OCI-LY7 (cell line): ENCODE data around the gene SLC9A9. TPM values are rescaled to one million over a fixed set of nuclear protein-coding genes. Genes with fewer than 3 reads are reported as not detected.

Experiments
- BruUV-seq: library from RNA; stranded (reverse); fragments of 400-500 nt; replicated peaks from 2 replicates; lab custom pipeline; 2021; lab: Mats Ljungman, UMichigan
- CTCF ChIA-PET: fragments of 300-600 bp; sonication (Branson Sonifier 250); formaldehyde crosslinking; loops from one replicate; lab custom pipeline; 2022; ENCODE audit warnings: antibody characterized with exemption; ENCODE audit not compliant: unreplicated experiment; lab: Charles Lee
- POLR2A ChIA-PET: fragments of 300-600 bp; sonication (Branson Sonifier 250); formaldehyde crosslinking; loops from one replicate; lab custom pipeline; 2022; ENCODE audit warnings: antibody characterized with exemption; lab: Charles Lee
- DNase-seq: peaks from one replicate; pipeline ENCODE4 v3.0.0-alpha.2; 2015; ENCODE audit warnings: low spot score
- H2AFZ ChIP-seq: fragments of 200-600 bp; sonication (generic), shearing (Covaris generic); 2 replicates; pipeline ENCODE4 v1.6.1; 2014; ENCODE audit warnings: mild to moderate bottlenecking, antibody characterized with exemption, low read length, moderate library complexity
- H3K27ac ChIP-seq: fragments of 200-600 bp; sonication (generic); 2 replicates; pipeline ENCODE4 v1.5.1; 2014; ENCODE audit warnings: mixed run types, low read depth, mild to moderate bottlenecking, moderate library complexity, low read length, inconsistent platforms; ENCODE audit not compliant: poor library complexity, severe bottlenecking
- H3K36me3 ChIP-seq: fragments of 200-600 bp; sonication (generic); 2 replicates; pipeline ENCODE4 v1.6.1; 2014; ENCODE audit warnings: mild to moderate bottlenecking, antibody characterized with exemption, low read length, moderate library complexity, mixed read lengths; ENCODE audit not compliant: insufficient read depth
- H3K4me1 ChIP-seq: fragments of 200-600 bp; sonication (generic); 2 replicates; pipeline ENCODE4 v1.5.1; 2014; ENCODE audit warnings: mild to moderate bottlenecking, low read length; ENCODE audit not compliant: insufficient read depth, poor library complexity, severe bottlenecking
- H3K4me2 ChIP-seq: fragments of 200-600 bp; sonication (generic); 2 replicates; pipeline ENCODE4 v1.6.1; 2014; ENCODE audit warnings: mild to moderate bottlenecking, low read length
- H3K4me3 ChIP-seq: fragments of 200-600 bp; sonication (generic); 2 replicates; pipeline ENCODE4 v1.5.1; 2014; ENCODE audit warnings: mild to moderate bottlenecking, low read depth, low read length; ENCODE audit not compliant: poor library complexity, severe bottlenecking
- H3K79me2 ChIP-seq: fragments of 200-600 bp; sonication (generic); 2 replicates; pipeline ENCODE4 v1.6.1; 2016; ENCODE audit warnings: low read depth, mild to moderate bottlenecking, low read length, moderate library complexity, mixed read lengths; ENCODE audit not compliant: insufficient read depth
- H3K9me2 ChIP-seq: fragments of 200-600 bp; sonication (generic); 2 replicates; pipeline ENCODE4 v1.6.1; 2016; ENCODE audit warnings: mild to moderate bottlenecking, low read length, mixed read lengths; ENCODE audit not compliant: insufficient read depth
- H3K9me3 ChIP-seq: fragments of 200-600 bp; sonication (generic); 2 replicates; pipeline ENCODE4 v1.6.1; 2014; ENCODE audit warnings: mild to moderate bottlenecking, mixed run types, low read length, mixed read lengths
- H4K20me1 ChIP-seq: fragments of 200-600 bp; sonication (generic); 2 replicates; pipeline ENCODE4 v1.6.1; 2014; ENCODE audit warnings: mild to moderate bottlenecking, antibody characterized with exemption, low read length, moderate library complexity, mixed read lengths; ENCODE audit not compliant: insufficient read depth
- CTCF ChIP-seq: fragments of 200-600 bp; sonication (generic); conservative IDR thresholded peaks from 2 replicates; pipeline ENCODE4 v1.5.1; 2014; ENCODE audit warnings: mild to moderate bottlenecking, antibody characterized with exemption, low read length, moderate library complexity, mixed read lengths
- EZH2phosphoT487 ChIP-seq: fragments of 200-600 bp; sonication (generic); IDR thresholded peaks from 2 replicates; pipeline ENCODE4 v1.6.1; 2018; ENCODE audit warnings: low read depth, borderline replicate concordance, mild to moderate bottlenecking, mixed run types, antibody characterized with exemption, low read length, moderate library complexity, mixed read lengths
- intact Hi-C: fragments of 100-400 bp; cut with micrococcal nuclease; formaldehyde crosslinking; loops from one replicate; pipeline ENCODE4 v1.10.0; 2022; ENCODE audit not compliant: unreplicated experiment
- total RNA-seq, 2 experiments: library from RNA; depleted of rRNA in 1 of 2; stranded (reverse); fragments of >200 nt in 1 of 2; shearing (Covaris generic) in 1 of 2; gene quantifications; 2 replicates each; pipeline ENCODE4 v1.2.3, GENCODE V29; 2014 to 2022

SLC9A9 gene
- total RNA-seq, 2 experiments from 2014 or later: 9.3 to 14.8 TPM

GRCh38 chr3:143291836-143292447, 556.3 kb downstream of the SLC9A9 start:
- intact Hi-C loops: no loop called here
- no peaks in the 10 kb centered on the region for H3K9me3 ChIP-seq
- no peak overlapping the region for H3K27ac ChIP-seq
- no peaks in the 10 kb centered on the region for H3K9me2 ChIP-seq
- H2AFZ ChIP-seq: no peak overlapping the region
- no TSS peak for BruUV-seq
- DNase-seq: no peak
- no peaks in the 10 kb centered on the region for H3K79me2 ChIP-seq
- no peak overlapping the region for H3K4me2 ChIP-seq
- POLR2A ChIA-PET: interaction anchor here (0.5 kb wide), 1 partner anchor 130 kb away, joined by 4 read pairs; no protein-coding TSS in a partner anchor
- H3K4me1 ChIP-seq: no peaks in the 10 kb centered on the region
- no peaks in the 10 kb centered on the region for H3K36me3 ChIP-seq
- CTCF ChIA-PET: no interaction called here
- no peaks in the 10 kb centered on the region for H4K20me1 ChIP-seq
- no peak for TF ChIP-seq EZH2phosphoT487
- TF ChIP-seq CTCF: no peak
- H3K4me3 ChIP-seq: no peak overlapping the region

GRCh38 chr3:143288944-143289343, 559.3 kb downstream of the SLC9A9 start:
- ChIA-PET CTCF (no interaction called here), POLR2A (interaction anchor here (0.9 to 2.0 kb wide), 2 partner anchors 13 to 15 kb away, joined by 3 to 10 read pairs; no protein-coding TSS in a partner anchor)
- H3K9me3 ChIP-seq: no peaks in the 10 kb centered on the region
- no peak overlapping the region for H3K4me2 ChIP-seq
- no peaks in the 10 kb centered on the region for H3K36me3 ChIP-seq
- no TSS peak for BruUV-seq
- H4K20me1 ChIP-seq: no peaks in the 10 kb centered on the region
- H2AFZ ChIP-seq: no peak overlapping the region
- TF ChIP-seq CTCF (no peak), EZH2phosphoT487 (no peak)
- intact Hi-C loops: no loop called here
- no peaks in the 10 kb centered on the region for H3K9me2 ChIP-seq
- DNase-seq: no peak
- no peak overlapping the region for H3K27ac ChIP-seq
- no peak overlapping the region for H3K4me3 ChIP-seq
- H3K4me1 ChIP-seq: no peaks in the 10 kb centered on the region
- H3K79me2 ChIP-seq: no peaks in the 10 kb centered on the region

- Histone ChIP-seq H3K4me3 (no peak overlapping the region), H2AFZ (no peak overlapping the region), H3K9me2 (no peaks in the 10 kb centered on the region), H3K36me3 (no peaks in the 10 kb centered on the region), H3K27ac (no peak overlapping the region), H3K9me3 (no peaks in the 10 kb centered on the region), H4K20me1 (no peaks in the 10 kb centered on the region), H3K4me1 (no peaks in the 10 kb centered on the region), H3K4me2 (no peak overlapping the region), H3K79me2 (no peaks in the 10 kb centered on the region)
- DNase-seq: no peak
- ChIA-PET POLR2A (interaction anchor here (1.8 kb wide), 1 partner anchor 16 kb away, joined by 5 read pairs; no protein-coding TSS in a partner anchor), CTCF (no interaction called here)
- TF ChIP-seq CTCF (no peak), EZH2phosphoT487 (no peak)
- no TSS peak for BruUV-seq
- intact Hi-C loops: no loop called here
Observed at GRCh38 chr3:143287403-143287802, 560.9 kb downstream of the SLC9A9 start.
